NCI-H1048 (cell line): ENCODE results near the gene BBS10.
"Not testable (repeated sequence)": the region's sequence is repeated elsewhere in the genome, so short reads cannot be mapped to it uniquely, and the experiment has no call there.

ENCODE experiments used
- DNase-seq: peaks from one replicate; lab custom pipeline; 2025; lab: John Stamatoyannopoulos, UW

The BBS10 gene

GRCh38 chr12:76329606-76330005 is 18.6 kb downstream of the BBS10 start:
- no peak for DNase-seq

DNA sequence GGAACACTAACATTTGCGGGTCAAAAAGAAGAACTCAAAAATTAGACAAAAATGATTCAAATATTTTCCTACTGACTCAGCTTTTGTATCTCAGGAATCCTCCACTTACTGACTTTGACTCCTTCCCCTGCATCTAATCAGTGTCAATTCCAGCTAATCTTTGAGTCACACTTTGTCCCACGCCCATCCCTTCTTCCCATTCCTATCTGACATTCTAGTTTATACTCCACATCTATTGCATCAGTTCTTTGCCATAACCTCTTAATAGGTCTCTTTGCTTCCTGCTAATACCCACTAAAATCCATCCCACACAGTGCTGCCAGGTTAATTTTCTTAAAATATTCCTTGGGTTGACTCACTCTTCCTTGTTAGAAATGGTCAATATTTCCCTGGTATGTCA is 19.1 kb downstream of the BBS10 start:
- DNase-seq: no peak

DNA sequence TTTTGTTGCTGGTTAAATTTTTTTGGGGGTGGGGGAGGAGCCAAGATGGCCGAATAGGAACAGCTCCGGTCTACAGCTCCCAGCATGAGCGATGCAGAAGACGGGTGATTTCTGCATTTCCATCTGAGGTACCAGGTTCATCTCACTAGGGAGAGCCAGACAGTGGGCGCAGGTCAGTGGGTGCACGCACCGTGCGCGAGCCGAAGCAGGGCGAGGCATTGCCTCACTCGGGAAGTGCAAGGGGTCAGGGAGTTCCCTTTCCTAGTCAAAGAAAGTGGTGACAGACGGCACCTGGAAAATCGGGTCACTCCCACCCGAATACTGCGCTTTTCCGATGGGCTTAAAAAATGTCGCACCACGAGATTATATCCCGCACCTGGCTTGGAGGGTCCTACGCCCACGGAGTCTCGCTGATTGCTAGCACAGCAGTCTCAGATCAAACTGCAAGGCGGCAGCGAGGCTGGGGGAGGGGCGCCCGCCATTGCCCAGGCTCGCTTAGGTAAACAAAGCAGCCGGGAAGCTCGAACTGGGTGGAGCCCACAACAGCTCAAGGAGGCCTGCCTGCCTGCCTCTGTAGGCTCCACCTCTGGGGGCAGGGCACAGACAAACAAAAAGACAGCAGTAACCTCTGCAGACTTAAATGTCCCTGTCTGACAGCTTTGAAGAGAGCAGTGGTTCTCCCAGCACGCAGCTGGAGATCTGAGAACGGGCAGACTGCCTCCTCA is 28.5 kb downstream of the BBS10 start:
- not testable (repeated sequence) for DNase-seq

- no peak for DNase-seq
Observed at GRCh38 chr12:76318773-76319594, 29.2 kb downstream of the BBS10 start.

DNA sequence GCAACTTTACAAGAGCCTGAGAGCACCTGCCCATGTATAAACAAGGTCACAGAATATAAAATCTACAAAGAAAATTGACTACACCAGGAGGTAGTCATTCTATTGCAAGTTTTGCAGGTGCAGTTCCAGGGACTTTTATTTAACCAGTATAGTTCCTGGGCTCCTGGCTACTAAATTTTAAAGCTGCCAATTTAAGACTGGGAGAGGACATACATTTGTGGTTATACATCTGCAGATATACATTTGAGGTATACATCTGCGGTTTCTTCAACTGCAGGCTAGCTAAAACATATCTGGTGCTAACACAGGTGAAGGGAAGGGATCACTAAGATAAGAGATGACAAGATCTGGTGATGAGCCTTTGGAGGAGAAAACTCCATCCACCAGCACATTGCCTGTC is 30.2 kb downstream of the BBS10 start:
- no peak for DNase-seq

- no peak for DNase-seq
Observed at GRCh38 chr12:76316468-76316867, 31.7 kb downstream of the BBS10 start.

GRCh38 chr12:76313299-76313698 is 34.9 kb downstream of the BBS10 start:
- DNase-seq: no peak

DNA sequence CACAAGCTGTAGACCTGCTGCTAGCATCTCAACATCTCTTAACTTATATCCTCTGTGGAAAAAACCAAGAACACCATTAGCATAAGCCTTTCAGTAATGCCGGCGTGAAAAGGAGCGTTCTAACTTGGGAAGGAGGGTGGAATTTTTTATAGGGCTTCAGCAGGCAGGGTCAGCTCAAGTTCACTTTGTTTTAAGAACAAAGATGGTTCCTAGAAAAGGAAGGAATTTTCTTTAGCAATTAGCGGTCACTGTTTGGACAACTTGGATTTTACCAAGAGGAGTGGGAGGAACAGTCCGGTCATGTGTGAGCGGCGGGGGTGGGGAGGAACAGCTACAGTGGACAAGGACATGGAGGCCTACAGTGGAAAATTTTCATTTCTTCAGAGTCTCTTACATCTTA is 35.9 kb downstream of the BBS10 start:
- no peak for DNase-seq

GRCh38 chr12:76311796-76312195 is 36.4 kb downstream of the BBS10 start:
- no peak for DNase-seq

DNA sequence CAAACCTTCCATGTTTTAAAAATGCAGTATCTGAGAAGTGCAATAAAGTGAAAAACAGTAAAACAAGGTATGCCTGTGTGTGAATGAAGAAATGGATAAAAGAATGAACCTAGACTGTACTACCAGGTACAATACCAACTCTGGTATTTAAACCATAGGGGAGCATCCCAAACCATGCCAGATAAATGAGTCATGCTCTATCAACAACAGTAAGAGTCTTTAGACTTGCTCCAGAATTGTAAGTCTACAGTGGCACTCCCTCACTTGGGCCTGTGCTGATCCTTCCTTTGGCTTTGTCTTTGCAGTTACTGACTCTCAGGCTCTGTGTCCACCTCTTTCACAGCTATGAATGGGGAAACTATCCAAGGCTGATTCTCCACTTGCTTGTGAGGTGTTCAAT is 38.1 kb downstream of the BBS10 start:
- no peak for DNase-seq

DNA sequence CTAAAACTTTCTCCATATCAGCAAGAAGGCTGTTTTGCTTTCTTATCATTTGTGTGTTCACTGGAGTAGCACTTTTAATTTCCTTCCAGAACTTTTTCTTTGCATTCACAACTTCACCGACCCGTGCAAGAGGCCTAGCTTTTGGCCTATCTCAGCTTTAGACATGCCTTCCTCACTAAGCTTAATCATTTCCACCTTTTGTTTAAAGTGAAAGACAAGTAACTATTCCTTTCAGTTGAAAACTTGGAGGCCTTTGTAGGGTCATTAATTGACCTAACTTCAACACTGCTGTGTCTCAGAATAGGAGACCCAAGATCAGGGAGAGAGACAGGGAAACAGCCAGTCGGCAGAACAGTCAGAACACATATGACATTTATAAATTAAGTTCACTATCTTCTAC is 39.3 kb downstream of the BBS10 start:
- DNase-seq: no peak

DNA sequence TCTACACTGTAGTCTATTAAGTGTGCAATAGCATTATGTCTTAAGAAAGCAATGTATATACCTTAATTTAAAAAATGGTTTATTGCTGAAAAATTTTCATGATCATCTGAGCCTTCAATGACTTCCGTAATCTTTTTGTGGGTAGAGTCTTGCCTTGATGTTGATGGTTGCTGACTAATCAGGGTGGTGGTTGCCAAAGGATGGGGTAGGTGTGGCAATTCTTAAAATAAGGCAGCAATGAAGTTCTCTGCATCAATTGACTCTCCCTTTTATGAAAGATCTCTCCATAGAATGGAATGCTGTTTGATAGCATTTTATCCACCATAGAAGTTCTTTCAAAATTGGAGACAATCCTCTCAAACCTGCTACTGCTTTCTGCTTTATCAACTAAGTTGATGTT is 41.1 kb downstream of the BBS10 start:
- DNase-seq: no peak

GRCh38 chr12:76303989-76304460 is 44.2 kb downstream of the BBS10 start:
- DNase-seq: no peak

DNA sequence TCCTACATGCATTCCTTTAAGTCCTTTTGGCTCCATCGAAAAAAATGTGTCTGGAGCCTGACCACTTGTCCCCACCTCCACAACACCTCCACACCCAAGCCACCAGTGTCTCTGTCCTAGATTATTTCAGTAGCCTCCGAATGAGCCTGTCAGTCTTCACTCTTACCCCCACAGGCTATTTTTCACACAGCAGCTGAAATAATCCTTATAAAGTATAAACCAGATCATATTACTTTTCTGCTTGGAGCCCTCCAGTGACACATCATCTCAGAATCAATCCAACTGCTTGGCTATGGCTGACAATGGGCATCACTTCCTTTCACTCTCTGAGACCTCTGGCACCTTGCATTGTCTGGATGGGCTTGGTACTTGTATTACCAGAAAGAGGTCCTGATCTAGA is 44.9 kb downstream of the BBS10 start:
- DNase-seq: no peak

- DNase-seq: no peak
Observed at GRCh38 chr12:76300297-76300665, 47.9 kb downstream of the BBS10 start.

DNA sequence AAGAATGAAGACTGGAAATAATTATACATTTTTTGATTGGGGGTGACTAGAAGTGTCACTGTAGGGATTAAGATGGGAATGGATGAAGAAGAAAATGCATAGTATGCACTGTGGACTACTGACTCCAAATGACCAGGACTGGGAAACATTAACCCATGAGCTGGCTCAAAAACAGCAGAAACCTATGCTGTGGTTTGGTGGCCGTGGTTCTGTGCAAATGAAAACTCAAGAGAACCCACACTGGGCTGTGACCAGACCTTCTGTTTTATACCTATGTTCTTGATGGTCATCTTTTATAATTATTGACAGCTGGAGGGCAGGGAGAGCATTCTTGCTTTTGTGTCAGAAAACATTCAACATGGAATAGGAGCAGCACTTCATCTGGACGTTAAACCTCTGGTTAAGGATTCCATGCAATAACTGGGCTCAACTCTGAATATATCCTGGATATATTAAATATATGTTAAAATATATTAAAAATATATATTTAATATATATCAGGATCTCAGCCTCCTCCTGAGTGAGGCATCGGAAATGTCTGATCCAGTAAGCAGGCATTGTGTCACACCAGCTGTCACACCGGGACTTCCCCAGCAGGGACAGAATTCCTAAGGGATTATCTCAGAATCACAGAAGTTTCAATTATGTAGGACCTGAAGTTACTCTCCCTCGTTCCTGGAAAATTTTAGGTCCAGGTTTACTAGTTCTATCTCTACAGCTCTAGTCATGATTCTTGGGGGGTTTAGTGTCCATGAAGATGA is 48.5 kb downstream of the BBS10 start:
- DNase-seq: no peak
